HG02798 (cell line): ENCODE measurements around the gene KLK14.

ENCODE experiments used
- ATAC-seq: cut with Tn5 transposase; IDR thresholded peaks from one replicate; pipeline ENCODE4 v1.9.1; 2021; ENCODE audit warnings: mild to moderate bottlenecking; ENCODE audit not compliant: unreplicated experiment, poor library complexity

The KLK14 gene

GRCh38 chr19:51108805-51109146, 26.1 kb upstream of the KLK14 start:
- peak; percentile 37 for ATAC-seq

GRCh38 chr19:51108066-51108804, 25.5 kb upstream of the KLK14 start, which contains the start of gene CTU1:
TSS of gene CTU1 (minus strand) at chr19:51108409. CDS start at chr19:51104569, 3,840 bp downstream.
- ATAC-seq: peak; percentile 96

GRCh38 chr19:51107406-51108065, 24.8 kb upstream of the KLK14 start:
- ATAC-seq: no peak

- ATAC-seq: no peak
Observed at GRCh38 chr19:51103926-51104341, 21.2 kb upstream of the KLK14 start.

- no peak for ATAC-seq
Observed at GRCh38 chr19:51102991-51103390, 20.3 kb upstream of the KLK14 start.

- no peak for ATAC-seq
Observed at GRCh38 chr19:51101171-51101865, 18.6 kb upstream of the KLK14 start.

- ATAC-seq: no peak
Observed at GRCh38 chr19:51100601-51101000, 17.9 kb upstream of the KLK14 start.

GRCh38 chr19:51099047-51099382, 16.3 kb upstream of the KLK14 start:
- no peak for ATAC-seq

GRCh38 chr19:51098365-51099046, 15.8 kb upstream of the KLK14 start:
- no peak for ATAC-seq

GRCh38 chr19:51097796-51098195, 15.1 kb upstream of the KLK14 start:
- ATAC-seq: no peak

- no peak for ATAC-seq
Observed at GRCh38 chr19:51097166-51097738, 14.6 kb upstream of the KLK14 start.

GRCh38 chr19:51096473-51097165, 13.9 kb upstream of the KLK14 start:
- no peak for ATAC-seq

- ATAC-seq: no peak
Observed at GRCh38 chr19:51094696-51095279, 12.1 kb upstream of the KLK14 start.

GRCh38 chr19:51093510-51094345, 11.0 kb upstream of the KLK14 start:
- ATAC-seq: no peak

GRCh38 chr19:51093101-51093500, 10.4 kb upstream of the KLK14 start:
- ATAC-seq: no peak

- no peak for ATAC-seq
Observed at GRCh38 chr19:51091895-51092873, 9.5 kb upstream of the KLK14 start.

- ATAC-seq: no peak
Observed at GRCh38 chr19:51091126-51091525, 8.4 kb upstream of the KLK14 start.

GRCh38 chr19:51090471-51090870, 7.8 kb upstream of the KLK14 start:
- ATAC-seq: no peak
